Vagina (tissue), 2 donors: ENCODE measurements around the gene IQGAP3.

Source experiments
- POLR2A ChIP-seq, 2 donors: fragments of 450-650 bp; IDR thresholded peaks; one replicate each; pipeline ENCODE4 v1.6.1; 2017; ENCODE audit warnings: antibody characterized with exemption in 2 of 2, mild to moderate bottlenecking in 2 of 2, moderate library complexity in 2 of 2
- POLR2AphosphoS5 ChIP-seq, 2 donors: sonication (generic); formaldehyde crosslinking; IDR thresholded peaks; one replicate each; pipeline ENCODE4 v1.9.0; 2017; ENCODE audit warnings: antibody characterized with exemption in 2 of 2, mild to moderate bottlenecking in 2 of 2, low read depth in 1 of 2; ENCODE audit not compliant: insufficient read depth in 1 of 2
- TF ChIP-seq, protein P1 (sequence below), 3 experiments: fragments of 450-650 bp in 2 of 3; fragments of 200-600 bp in 1 of 3; sonication (generic) in 1 of 3; IDR thresholded peaks; one replicate each; pipeline ENCODE4 v1.5.1; 2017 to 2019; ENCODE audit warnings: antibody characterized with exemption in 3 of 3, mild to moderate bottlenecking in 2 of 3, moderate library complexity in 2 of 3

- TF ChIP-seq, protein P1, sequence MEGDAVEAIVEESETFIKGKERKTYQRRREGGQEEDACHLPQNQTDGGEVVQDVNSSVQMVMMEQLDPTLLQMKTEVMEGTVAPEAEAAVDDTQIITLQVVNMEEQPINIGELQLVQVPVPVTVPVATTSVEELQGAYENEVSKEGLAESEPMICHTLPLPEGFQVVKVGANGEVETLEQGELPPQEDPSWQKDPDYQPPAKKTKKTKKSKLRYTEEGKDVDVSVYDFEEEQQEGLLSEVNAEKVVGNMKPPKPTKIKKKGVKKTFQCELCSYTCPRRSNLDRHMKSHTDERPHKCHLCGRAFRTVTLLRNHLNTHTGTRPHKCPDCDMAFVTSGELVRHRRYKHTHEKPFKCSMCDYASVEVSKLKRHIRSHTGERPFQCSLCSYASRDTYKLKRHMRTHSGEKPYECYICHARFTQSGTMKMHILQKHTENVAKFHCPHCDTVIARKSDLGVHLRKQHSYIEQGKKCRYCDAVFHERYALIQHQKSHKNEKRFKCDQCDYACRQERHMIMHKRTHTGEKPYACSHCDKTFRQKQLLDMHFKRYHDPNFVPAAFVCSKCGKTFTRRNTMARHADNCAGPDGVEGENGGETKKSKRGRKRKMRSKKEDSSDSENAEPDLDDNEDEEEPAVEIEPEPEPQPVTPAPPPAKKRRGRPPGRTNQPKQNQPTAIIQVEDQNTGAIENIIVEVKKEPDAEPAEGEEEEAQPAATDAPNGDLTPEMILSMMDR (IDR thresholded peaks at IDR 0.05), result no peak
- no peak for TF ChIP-seq POLR2A (IDR thresholded peaks at IDR 0.05)
- TF ChIP-seq POLR2AphosphoS5 (IDR thresholded peaks at IDR 0.05; ENCODE audit: insufficient read depth in 1 of 2, low read depth in 1 of 2), result no peak
Observed at GRCh38 chr1:156493154-156493631, 79.2 kb downstream of the IQGAP3 start.
